ENCODE data around the gene ROBO2.

Gene ROBO2

DNA sequence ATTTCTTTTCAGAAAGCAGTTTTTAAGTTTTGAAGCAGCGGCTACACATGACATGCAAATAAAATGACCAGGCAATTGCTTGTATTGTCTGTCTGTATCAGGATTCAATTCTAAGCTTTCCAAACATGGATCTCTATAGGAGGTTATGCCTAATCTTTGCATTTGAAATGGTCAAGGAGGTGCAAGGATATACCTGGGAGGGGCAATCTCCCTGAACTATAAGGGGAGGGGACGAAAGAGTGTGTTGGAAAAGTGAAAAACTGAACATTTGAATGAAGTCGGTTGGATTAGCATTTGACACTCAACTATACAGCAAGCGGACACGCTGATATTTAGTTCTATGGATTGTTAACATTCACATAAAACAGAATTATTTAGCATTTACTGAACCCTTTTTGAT, 11.7 kb downstream of the ROBO2 start:
- Histone ChIP-seq H3K36me3 (ENCODE audit: control insufficient read depth, insufficient read depth, low read length) (no peaks in the 10 kb centered on the region), H2AFZ (no peak overlapping the region), H3K9ac (no peak overlapping the region), H3K9me3 (ENCODE audit: control insufficient read depth, low read length) (no peaks in the 10 kb centered on the region), H3K4me2 (ENCODE audit: low read length) (no peak overlapping the region), H3K4me1 (no peaks in the 10 kb centered on the region), H3K79me2 (no peaks in the 10 kb centered on the region), H3K4me3 (ENCODE audit: low read depth, low read length) (no peak overlapping the region), H3K27me3 (ENCODE audit: control insufficient read depth, insufficient read depth, low read length) (no peaks in the 10 kb centered on the region), H3K27ac (no peak overlapping the region)
- TF ChIP-seq, protein P1, sequence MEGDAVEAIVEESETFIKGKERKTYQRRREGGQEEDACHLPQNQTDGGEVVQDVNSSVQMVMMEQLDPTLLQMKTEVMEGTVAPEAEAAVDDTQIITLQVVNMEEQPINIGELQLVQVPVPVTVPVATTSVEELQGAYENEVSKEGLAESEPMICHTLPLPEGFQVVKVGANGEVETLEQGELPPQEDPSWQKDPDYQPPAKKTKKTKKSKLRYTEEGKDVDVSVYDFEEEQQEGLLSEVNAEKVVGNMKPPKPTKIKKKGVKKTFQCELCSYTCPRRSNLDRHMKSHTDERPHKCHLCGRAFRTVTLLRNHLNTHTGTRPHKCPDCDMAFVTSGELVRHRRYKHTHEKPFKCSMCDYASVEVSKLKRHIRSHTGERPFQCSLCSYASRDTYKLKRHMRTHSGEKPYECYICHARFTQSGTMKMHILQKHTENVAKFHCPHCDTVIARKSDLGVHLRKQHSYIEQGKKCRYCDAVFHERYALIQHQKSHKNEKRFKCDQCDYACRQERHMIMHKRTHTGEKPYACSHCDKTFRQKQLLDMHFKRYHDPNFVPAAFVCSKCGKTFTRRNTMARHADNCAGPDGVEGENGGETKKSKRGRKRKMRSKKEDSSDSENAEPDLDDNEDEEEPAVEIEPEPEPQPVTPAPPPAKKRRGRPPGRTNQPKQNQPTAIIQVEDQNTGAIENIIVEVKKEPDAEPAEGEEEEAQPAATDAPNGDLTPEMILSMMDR (IDR thresholded peaks at IDR 0.05) = no peak

DNA sequence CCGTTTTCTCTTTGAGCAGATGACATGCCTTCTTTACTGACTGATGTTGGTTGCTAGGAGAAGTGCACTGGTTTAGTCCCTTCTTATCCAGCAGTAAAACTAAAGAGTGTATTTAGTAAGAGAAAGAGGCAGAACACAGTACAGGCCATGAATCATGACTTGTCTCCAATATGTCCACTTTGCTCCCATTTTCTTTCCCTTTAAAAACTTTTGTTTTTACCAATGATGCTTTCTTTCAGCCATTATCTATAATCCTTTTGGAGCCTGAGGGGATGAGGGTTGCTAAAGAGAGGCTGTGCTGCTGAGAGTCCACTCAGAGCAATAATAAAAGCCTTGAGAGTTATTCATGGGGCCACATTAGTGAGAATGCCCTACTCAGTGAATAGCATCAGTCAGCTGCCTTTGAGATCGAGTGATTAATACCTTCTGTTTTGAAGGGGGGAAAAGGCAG, 12.2 kb downstream of the ROBO2 start:
- H3K27ac ChIP-seq = no peak overlapping the region
- H3K9me3 ChIP-seq (ENCODE audit: control insufficient read depth, low read length) = no peaks in the 10 kb centered on the region
- no peaks in the 10 kb centered on the region for H3K36me3 ChIP-seq (ENCODE audit: control insufficient read depth, insufficient read depth, low read length)
- no peaks in the 10 kb centered on the region for H3K4me1 ChIP-seq
- H3K4me3 ChIP-seq (ENCODE audit: low read depth, low read length) = no peak overlapping the region
- H3K9ac ChIP-seq = no peak overlapping the region
- TF ChIP-seq, protein P1 (IDR thresholded peaks at IDR 0.05) = no peak
- H3K4me2 ChIP-seq (ENCODE audit: low read length) = no peak overlapping the region
- H3K27me3 ChIP-seq (ENCODE audit: control insufficient read depth, insufficient read depth, low read length) = no peaks in the 10 kb centered on the region
- H3K79me2 ChIP-seq = no peaks in the 10 kb centered on the region
- H2AFZ ChIP-seq = no peak overlapping the region

DNA sequence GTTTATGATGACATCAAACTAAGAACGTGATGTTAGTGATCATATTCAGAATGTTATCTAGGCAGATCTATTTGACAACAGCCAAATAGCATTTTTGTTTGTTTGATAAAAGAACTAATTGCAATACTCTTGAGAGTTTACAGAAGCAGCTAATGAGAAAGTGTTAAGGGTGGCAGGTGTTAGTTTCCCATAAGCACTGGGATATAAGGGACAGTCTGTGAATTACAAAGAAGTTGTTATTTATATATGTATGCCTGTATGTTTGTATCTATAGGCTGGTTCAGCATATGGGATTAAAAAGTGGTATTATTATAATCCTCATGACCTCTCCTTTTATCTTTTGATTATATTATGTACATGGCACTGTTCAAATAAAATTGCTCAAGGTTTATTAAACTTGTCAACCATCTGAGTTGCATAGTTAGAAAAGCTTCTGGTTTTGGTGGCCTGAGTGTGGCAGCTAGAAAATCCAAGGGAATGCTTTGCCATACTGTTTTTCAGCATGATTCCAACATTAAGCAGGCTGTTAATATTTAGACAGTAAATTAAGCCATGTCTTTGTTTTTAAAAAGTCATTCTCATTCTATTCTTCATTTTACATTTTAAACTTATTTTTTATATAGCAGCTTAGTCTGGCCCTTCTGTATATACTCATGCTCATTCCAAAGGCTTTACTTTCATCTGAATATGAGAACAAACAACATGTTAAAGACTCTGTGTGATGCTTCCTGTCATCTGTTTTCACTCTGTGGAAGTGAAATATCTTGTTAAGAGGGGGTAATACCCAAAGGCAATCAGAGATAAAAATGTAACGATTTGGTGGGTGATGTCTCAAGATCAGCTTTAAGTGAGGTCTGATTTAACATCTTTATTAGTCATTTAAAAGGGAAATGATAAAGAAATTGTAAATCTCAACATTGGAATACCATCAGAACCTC, 13.1 kb downstream of the ROBO2 start:
- H2AFZ ChIP-seq = no peak overlapping the region
- H3K4me1 ChIP-seq = no peaks in the 10 kb centered on the region
- no peak overlapping the region for H3K4me3 ChIP-seq (ENCODE audit: low read depth, low read length)
- H3K9me3 ChIP-seq (ENCODE audit: control insufficient read depth, low read length) = no peaks in the 10 kb centered on the region
- H3K27ac ChIP-seq = no peak overlapping the region
- no peak overlapping the region for H3K4me2 ChIP-seq (ENCODE audit: low read length)
- H3K27me3 ChIP-seq (ENCODE audit: control insufficient read depth, insufficient read depth, low read length) = no peaks in the 10 kb centered on the region
- H3K9ac ChIP-seq = no peak overlapping the region
- TF ChIP-seq, protein P1 (IDR thresholded peaks at IDR 0.05) = no peak
- no peaks in the 10 kb centered on the region for H3K79me2 ChIP-seq
- no peaks in the 10 kb centered on the region for H3K36me3 ChIP-seq (ENCODE audit: control insufficient read depth, insufficient read depth, low read length)

DNA sequence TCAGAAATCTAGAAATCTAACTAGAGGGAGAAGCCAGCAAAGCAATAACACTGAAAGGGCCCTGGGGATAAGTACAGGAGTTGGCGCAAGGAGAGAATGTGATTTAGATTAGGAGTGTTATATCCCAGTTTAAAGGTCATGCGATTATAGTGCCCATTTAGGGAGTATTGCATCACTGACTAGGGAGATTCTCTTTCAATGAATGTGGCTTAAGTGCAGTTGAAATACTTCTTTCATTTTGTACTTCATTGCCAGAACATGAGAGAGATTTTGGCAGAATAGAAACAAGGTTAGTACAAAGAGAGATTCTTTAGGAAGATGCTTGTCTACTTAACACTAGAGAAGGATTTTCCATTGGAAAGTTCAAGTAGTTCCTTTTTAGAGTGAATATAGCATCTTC, 13.9 kb downstream of the ROBO2 start:
- no peaks in the 10 kb centered on the region for H3K36me3 ChIP-seq (ENCODE audit: control insufficient read depth, insufficient read depth, low read length)
- no peak overlapping the region for H3K9ac ChIP-seq
- H3K79me2 ChIP-seq = no peaks in the 10 kb centered on the region
- TF ChIP-seq, protein P1 (IDR thresholded peaks at IDR 0.05) = no peak
- H3K4me1 ChIP-seq = no peaks in the 10 kb centered on the region
- H3K27me3 ChIP-seq (ENCODE audit: control insufficient read depth, insufficient read depth, low read length) = no peaks in the 10 kb centered on the region
- H3K9me3 ChIP-seq (ENCODE audit: control insufficient read depth, low read length) = no peaks in the 10 kb centered on the region
- no peak overlapping the region for H2AFZ ChIP-seq
- H3K27ac ChIP-seq = no peak overlapping the region
- H3K4me2 ChIP-seq (ENCODE audit: low read length) = no peak overlapping the region
- no peak overlapping the region for H3K4me3 ChIP-seq (ENCODE audit: low read depth, low read length)
